B cell (primary cell): ENCODE measurements around the gene YPEL5. TPM values are rescaled to one million over a fixed set of nuclear protein-coding genes. Genes with fewer than 3 reads are reported as not detected.

Experiments
- ATAC-seq: fragments of 200-7000 bp; cut with Tn5 transposase; one replicate; pipeline ENCODE4 v1.10.0; 2021; ENCODE audit warnings: low read depth, mild to moderate bottlenecking, moderate number of reproducible peaks, moderate library complexity
- CTCF ChIA-PET: fragments of 350-600 bp; sonication (Branson Sonifier 250); formaldehyde crosslinking; loops from one replicate; lab custom pipeline; 2021; ENCODE audit warnings: antibody characterized with exemption, inconsistent platforms; lab: Charles Lee
- POLR2A ChIA-PET: fragments of 350-600 bp; sonication (Branson Sonifier 250); formaldehyde crosslinking; loops from one replicate; lab custom pipeline; 2021; ENCODE audit warnings: antibody characterized with exemption; lab: Charles Lee
- DNase-seq: peaks from one replicate; pipeline ENCODE4 v3.0.0; 2013
- H2AFZ ChIP-seq: 2 replicates; pipeline ENCODE4 v1.6.1; 2012; ENCODE audit warnings: mild to moderate bottlenecking, low read depth, low read length; ENCODE audit not compliant: insufficient read depth, poor library complexity, severe bottlenecking
- H3K27ac ChIP-seq, 2 donors: 1 replicate in 1 of 2; 2 replicates in 1 of 2; pipeline ENCODE4 v1.5.1; 2012 to 2013; ENCODE audit warnings: low read length in 2 of 2, mild to moderate bottlenecking in 2 of 2, moderate library complexity in 1 of 2
- H3K27me3 ChIP-seq, 4 experiments: fragments of 200-600 bp in 1 of 4; sonication (generic) in 1 of 4; replicated peaks in 1 of 4; 1 replicate in 2 of 4; 2 replicates in 2 of 4; pipeline versions ENCODE4 v1.6.1 to v1.7.0; 2013 to 2016; ENCODE audit warnings: low read length in 3 of 4, mild to moderate bottlenecking in 2 of 4, mixed read lengths in 1 of 4, moderate library complexity in 1 of 4; ENCODE audit not compliant: insufficient read depth in 4 of 4, control insufficient read depth in 3 of 4; ENCODE audit errors: control extremely low read depth in 1 of 4
- H3K36me3 ChIP-seq, 2 experiments: replicated peaks in 1 of 2; 1 replicate in 1 of 2; 2 replicates in 1 of 2; pipeline versions ENCODE4 v1.6.1 to v1.7.1; 2013; ENCODE audit warnings: low read length in 1 of 2; ENCODE audit not compliant: insufficient read depth in 2 of 2, control insufficient read depth in 1 of 2; ENCODE audit errors: control extremely low read depth in 1 of 2, extremely low read depth in 1 of 2
- H3K4me1 ChIP-seq, 2 donors: fragments of 200-600 bp in 1 of 2; sonication (generic) in 1 of 2; 1 replicate in 1 of 2; 2 replicates in 1 of 2; pipeline versions ENCODE4 v1.5.1 to v1.6.1; 2013 to 2017; ENCODE audit warnings: low read length in 2 of 2; ENCODE audit not compliant: control insufficient read depth in 2 of 2, insufficient read depth in 2 of 2
- H3K4me2 ChIP-seq: replicated peaks from 2 replicates; pipeline ENCODE3; 2012; ENCODE audit warnings: mild to moderate bottlenecking, low read depth, low read length; ENCODE audit not compliant: poor library complexity, severe bottlenecking
- H3K4me3 ChIP-seq, 5 experiments: fragments of 200-600 bp in 1 of 5; sonication (generic) in 1 of 5; 1 replicate in 3 of 5; 2 replicates in 2 of 5; pipeline versions ENCODE4 v1.5.1 to v1.7.0; 2011 to 2016; ENCODE audit warnings: low read length in 4 of 5, mild to moderate bottlenecking in 4 of 5, low read depth in 2 of 5, control low read depth in 1 of 5, moderate library complexity in 1 of 5; ENCODE audit not compliant: insufficient read depth in 1 of 5; ENCODE audit errors: control extremely low read depth in 1 of 5, extremely low read depth in 1 of 5
- H3K79me2 ChIP-seq: fragments of 200-600 bp; sonication (generic); one replicate; pipeline ENCODE4 v1.6.0; 2016; ENCODE audit warnings: low read length; ENCODE audit not compliant: control insufficient read depth, insufficient read depth
- H3K9ac ChIP-seq: fragments of 200-600 bp; sonication (generic); 2 replicates; pipeline ENCODE4 v1.6.1; 2017; ENCODE audit warnings: mild to moderate bottlenecking, low read length, moderate library complexity
- H3K9me3 ChIP-seq, 3 donors: one replicate each; pipeline versions ENCODE4 v1.6.1 to v1.7.1; 2013; ENCODE audit warnings: low read length in 2 of 3; ENCODE audit not compliant: control insufficient read depth in 2 of 3, insufficient read depth in 1 of 3; ENCODE audit errors: control extremely low read depth in 1 of 3
- H4K20me1 ChIP-seq: 2 replicates; pipeline ENCODE4 v1.6.0; 2012; ENCODE audit warnings: mild to moderate bottlenecking, low read length; ENCODE audit not compliant: insufficient read depth, control insufficient read depth, poor library complexity, severe bottlenecking
- H3K27ac Mint-ChIP-seq: one replicate; pipeline ENCODE4 v1.8.0; 2021; ENCODE audit warnings: mixed read lengths
- H3K27me3 Mint-ChIP-seq: one replicate; pipeline ENCODE4 v1.8.0; 2021; ENCODE audit warnings: mixed read lengths
- H3K4me1 Mint-ChIP-seq: one replicate; pipeline ENCODE4 v1.8.0; 2021; ENCODE audit warnings: mixed read lengths
- H3K4me3 Mint-ChIP-seq: one replicate; pipeline ENCODE4 v1.8.0; 2021; ENCODE audit warnings: mixed read lengths
- H3K9me3 Mint-ChIP-seq: one replicate; pipeline ENCODE4 v1.8.0; 2022; ENCODE audit warnings: mixed read lengths; ENCODE audit not compliant: insufficient read depth
- EZH2 ChIP-seq: IDR thresholded peaks from 2 replicates; pipeline ENCODE4 v1.6.1; 2012; ENCODE audit warnings: borderline replicate concordance, low read depth, mild to moderate bottlenecking, moderate library complexity, low read length; ENCODE audit not compliant: insufficient read depth, poor library complexity, severe bottlenecking
- WGBS: methylation state at CpG from one replicate; pipeline ENCODE4 v1.1.5; 2013; ENCODE audit warnings: missing lambda C conversion rate; ENCODE audit not compliant: insufficient coverage; 5-methylcytosine and 5-hydroxymethylcytosine counted together
- intact Hi-C: fragments of 100-400 bp; cut with micrococcal nuclease; formaldehyde crosslinking; loops from one replicate; pipeline ENCODE4 v1.10.0; 2022
- polyA plus RNA-seq: library from polyadenylated mRNA; depleted of rRNA; stranded (reverse); fragments of >200 nt; gene quantifications from 2 replicates; pipeline ENCODE4 v1.2.3, GENCODE V29; 2012
- total RNA-seq, 2 donors: library from RNA; stranded (reverse); fragments of 120-200 nt in 1 of 2; gene quantifications; 1 replicate in 1 of 2; 2 replicates in 1 of 2; pipeline versions ENCODE4 v1.2.3 to v1.2.4, GENCODE V29; 2013 to 2022
- TF ChIP-seq, protein P1 (sequence below): fragments of 200-600 bp; IDR thresholded peaks from one replicate; pipeline ENCODE4 v1.8.0; 2022; ENCODE audit warnings: antibody characterized with exemption, mild to moderate bottlenecking

The YPEL5 gene
- total and polyA plus RNA-seq, 2 donors (not counting 1 experiment from before 2014, with no cell fraction given): 117 to 426 TPM

- Mint-ChIP-seq H3K4me3 (peak overlapping the region; percentile 88), H3K27me3 (no peaks in the 10 kb centered on the region), H3K27ac (peak overlapping the region; percentile 89), H3K9me3 (no peaks in the 10 kb centered on the region), H3K4me1 (peaks cover 53% of the 10 kb centered on the region)
- intact Hi-C loops: loop anchor here (5.0 to 10.0 kb wide), 3 partner anchors 57 to 1754 kb away; partner anchors contain the start of gene FOSL2
- DNase-seq (peak; percentile 34), ATAC-seq (no peak)
- Histone ChIP-seq H3K27me3 (no peaks in the 10 kb centered on the region), H3K4me1 (peaks cover 41 to 48% of the 10 kb centered on the region in 2 donors), H3K79me2 (peaks cover 58% of the 10 kb centered on the region), H3K4me3 (peak overlapping the region in 4 of 5 experiments; percentile 1 to 98 (median 95)), H3K9ac (peak overlapping the region; percentile 97), H4K20me1 (peaks cover 61% of the 10 kb centered on the region), H3K36me3 (peaks cover 8 to 41% of the 10 kb centered on the region in 2 experiments), H2AFZ (no peak overlapping the region), H3K4me2 (peak overlapping the region; percentile 91), H3K27ac (peak overlapping the region; percentile 99), H3K9me3 (no peaks in the 10 kb centered on the region)
- whole genome bisulfite sequencing: 83% methylated on average over 1 of the region's 4 CpGs
- TF ChIP-seq EZH2: no peak
- TF ChIP-seq, protein P1, sequence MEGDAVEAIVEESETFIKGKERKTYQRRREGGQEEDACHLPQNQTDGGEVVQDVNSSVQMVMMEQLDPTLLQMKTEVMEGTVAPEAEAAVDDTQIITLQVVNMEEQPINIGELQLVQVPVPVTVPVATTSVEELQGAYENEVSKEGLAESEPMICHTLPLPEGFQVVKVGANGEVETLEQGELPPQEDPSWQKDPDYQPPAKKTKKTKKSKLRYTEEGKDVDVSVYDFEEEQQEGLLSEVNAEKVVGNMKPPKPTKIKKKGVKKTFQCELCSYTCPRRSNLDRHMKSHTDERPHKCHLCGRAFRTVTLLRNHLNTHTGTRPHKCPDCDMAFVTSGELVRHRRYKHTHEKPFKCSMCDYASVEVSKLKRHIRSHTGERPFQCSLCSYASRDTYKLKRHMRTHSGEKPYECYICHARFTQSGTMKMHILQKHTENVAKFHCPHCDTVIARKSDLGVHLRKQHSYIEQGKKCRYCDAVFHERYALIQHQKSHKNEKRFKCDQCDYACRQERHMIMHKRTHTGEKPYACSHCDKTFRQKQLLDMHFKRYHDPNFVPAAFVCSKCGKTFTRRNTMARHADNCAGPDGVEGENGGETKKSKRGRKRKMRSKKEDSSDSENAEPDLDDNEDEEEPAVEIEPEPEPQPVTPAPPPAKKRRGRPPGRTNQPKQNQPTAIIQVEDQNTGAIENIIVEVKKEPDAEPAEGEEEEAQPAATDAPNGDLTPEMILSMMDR: no peak
- ChIA-PET CTCF (interaction anchor here (0.9 to 6.9 kb wide), 10 partner anchors 10 to 562 kb away, joined by 3 to 107 read pairs (median 4); partner anchors contain the start of gene LBH), POLR2A (no interaction called here)
These were observed 2.0 kb downstream of the YPEL5 start for GRCh38 chr2:30148850-30149249.

DNA sequence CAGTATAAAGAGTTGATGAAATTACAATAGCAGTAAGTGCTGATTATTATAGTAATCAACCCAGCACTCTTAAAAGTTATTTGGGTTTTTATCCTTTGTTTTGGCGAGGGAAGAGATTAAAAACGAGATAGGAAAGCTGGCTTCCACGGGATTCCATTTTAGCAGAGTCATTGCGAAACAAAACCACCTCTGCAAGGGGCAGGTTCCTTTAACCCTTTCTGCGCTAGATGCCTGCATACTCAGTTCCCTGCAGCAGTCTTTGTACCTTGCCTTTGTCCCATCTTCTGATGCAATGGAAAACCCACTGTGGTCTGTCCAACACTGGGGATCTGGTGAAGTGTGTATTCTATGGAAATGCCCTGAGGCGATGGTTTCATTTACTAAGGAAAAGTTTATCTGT is 2.7 kb downstream of the YPEL5 start:
- Mint-ChIP-seq H3K27ac (peak overlapping the region; percentile 66), H3K27me3 (no peaks in the 10 kb centered on the region), H3K4me3 (peak overlapping the region; percentile 65), H3K9me3 (no peaks in the 10 kb centered on the region), H3K4me1 (peaks cover 56% of the 10 kb centered on the region)
- H3K27ac ChIP-seq: peak overlapping the region; percentile 4 to 99
- no peaks in the 10 kb centered on the region for H3K9me3 ChIP-seq
- H3K9ac ChIP-seq: peak overlapping the region; percentile 24
- DNase-seq (no peak), ATAC-seq (no peak)
- H3K4me3 ChIP-seq: peak overlapping the region in 4 of 5 experiments; percentile 0 to 98 (median 20)
- no peak for TF ChIP-seq EZH2
- TF ChIP-seq, protein P1: no peak
- peaks cover 41 to 48% of the 10 kb centered on the region in 2 donors for H3K4me1 ChIP-seq
- POLR2A ChIA-PET: no interaction called here
- H2AFZ ChIP-seq: no peak overlapping the region
- H3K4me2 ChIP-seq: peak overlapping the region; percentile 91
- peaks cover 11 to 47% of the 10 kb centered on the region in 2 experiments for H3K36me3 ChIP-seq
- intact Hi-C loops: loop anchor here (5.0 to 10.0 kb wide), 3 partner anchors 57 to 1755 kb away; partner anchors contain the start of gene FOSL2
- no peaks in the 10 kb centered on the region for H3K27me3 ChIP-seq
- H4K20me1 ChIP-seq: peaks cover 68% of the 10 kb centered on the region
- H3K79me2 ChIP-seq: peaks cover 63% of the 10 kb centered on the region
- WGBS: 57% methylated on average over 3 of the region's 6 CpGs
- CTCF ChIA-PET: interaction anchor here (0.9 to 6.9 kb wide), 7 partner anchors 9 to 561 kb away, joined by 3 to 107 read pairs (median 4); no protein-coding TSS in a partner anchor
